Measurements from ENCODE around the gene HBA1. TPM values are rescaled to one million over a fixed set of nuclear protein-coding genes. Genes with fewer than 3 reads are reported as not detected.
A peak's percentile ranks its signal among the peaks of the same experiment; 100 is the strongest.

HBA1 gene
- total and polyA plus RNA-seq, 9 of the 15 experiments (the other 6 are each of a cell fraction or from before 2014, with no cell fraction given): 128 to 2,388 (median 380) TPM

DNA sequence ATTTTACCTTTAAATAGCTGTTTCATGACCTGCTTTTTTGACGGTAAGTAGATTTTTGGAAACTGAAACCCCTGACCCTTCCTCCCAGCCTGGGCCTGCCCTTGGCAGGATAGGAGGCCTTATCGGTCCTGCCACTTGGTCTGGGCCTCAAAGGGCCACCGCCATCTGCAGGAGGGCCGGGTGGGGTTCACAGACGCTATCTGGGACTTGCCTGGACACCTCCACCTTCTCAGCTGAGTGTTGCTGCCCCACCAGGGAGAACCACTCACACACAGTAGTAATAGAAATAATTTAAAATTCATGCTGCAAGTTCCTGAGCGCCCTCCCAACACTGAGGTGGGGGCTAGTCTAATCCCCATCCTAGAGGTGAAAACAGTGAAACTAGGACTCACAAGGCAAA, 33.4 kb upstream of the HBA1 start (continued):
- TF ChIP-seq ZNF609 (CRISPR knock-in tag; IDR thresholded peaks at IDR 0.05; ENCODE audit: borderline replicate concordance) (no peak), NFRKB (IDR thresholded peaks at IDR 0.05; ENCODE audit: low read depth) (peak; percentile 2; the same call in 1 of the 2 replicates), BMI1 (IDR thresholded peaks at IDR 0.05; ENCODE audit: low read length) (no peak), SIN3A (IDR thresholded peaks at IDR 0.05; ENCODE audit: borderline replicate concordance in 2 of 2, control insufficient read depth in 1 of 2, low read depth in 2 of 2, low read length in 2 of 2) (no peak), TCFL5 (CRISPR knock-in tag; conservative IDR thresholded peaks at IDR 0.05) (no peak), TEAD2 (tag; IDR thresholded peaks at IDR 0.05) (no peak), DNMT1 (IDR thresholded peaks at IDR 0.05) (no peak), RBM15 (IDR thresholded peaks at IDR 0.05; ENCODE audit: insufficient read depth, low read length) (no peak), HCFC1 (IDR thresholded peaks at IDR 0.05; ENCODE audit: low read depth, low read length) (0 out of 2 replicates have a peak, but pooled peaks have one; percentile 19), FOXO4 (CRISPR knock-in tag; IDR thresholded peaks at IDR 0.05) (no peak), ARHGAP35 (IDR thresholded peaks at IDR 0.05; ENCODE audit: partially characterized antibody) (no peak), RBM34 (IDR thresholded peaks at IDR 0.05; ENCODE audit: borderline replicate concordance, insufficient read depth, low read length) (no peak)
- TF ChIP-seq, protein P1, sequence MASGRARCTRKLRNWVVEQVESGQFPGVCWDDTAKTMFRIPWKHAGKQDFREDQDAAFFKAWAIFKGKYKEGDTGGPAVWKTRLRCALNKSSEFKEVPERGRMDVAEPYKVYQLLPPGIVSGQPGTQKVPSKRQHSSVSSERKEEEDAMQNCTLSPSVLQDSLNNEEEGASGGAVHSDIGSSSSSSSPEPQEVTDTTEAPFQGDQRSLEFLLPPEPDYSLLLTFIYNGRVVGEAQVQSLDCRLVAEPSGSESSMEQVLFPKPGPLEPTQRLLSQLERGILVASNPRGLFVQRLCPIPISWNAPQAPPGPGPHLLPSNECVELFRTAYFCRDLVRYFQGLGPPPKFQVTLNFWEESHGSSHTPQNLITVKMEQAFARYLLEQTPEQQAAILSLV (tag; IDR thresholded peaks at IDR 0.05): no peak
